Measurements from ENCODE around the gene ANTXR1.

The ANTXR1 gene

DNA sequence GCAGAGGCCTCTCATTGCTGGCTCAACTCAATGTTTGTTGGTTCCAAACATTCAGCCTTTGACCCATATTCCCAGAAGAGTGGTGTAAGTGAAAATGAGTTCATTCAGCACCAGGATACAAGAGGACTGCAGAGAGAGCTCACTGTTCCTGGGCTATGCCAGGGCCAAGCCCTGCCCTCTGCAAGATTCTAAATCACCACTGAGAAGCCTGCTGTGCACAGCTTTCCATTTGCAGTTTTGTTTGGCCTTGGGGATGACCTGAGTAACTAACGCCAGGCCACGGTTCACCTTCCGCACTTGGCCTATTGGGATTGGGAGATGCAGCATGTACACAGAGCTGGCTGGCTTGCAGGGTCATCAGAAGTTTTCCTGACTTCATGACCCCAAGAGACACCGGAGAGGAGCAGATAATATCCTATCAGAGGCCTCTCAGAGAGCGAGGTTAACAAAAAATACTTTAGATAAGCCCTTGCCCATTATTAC, 25.9 kb upstream of the ANTXR1 start:
- Histone ChIP-seq H3K4me3 (ENCODE audit: low read length, poor library complexity, severe bottlenecking) (no peak overlapping the region), H3K9me2 (replicated peaks; ENCODE audit: low read depth, low read length) (no peaks in the 10 kb centered on the region), H2AFZ (ENCODE audit: low read length) (no peak overlapping the region), H3K27me3 (ENCODE audit: insufficient read depth, low read length, poor library complexity, severe bottlenecking) (no peaks in the 10 kb centered on the region), H4K20me1 (ENCODE audit: insufficient read depth, low read length, poor library complexity, severe bottlenecking) (no peaks in the 10 kb centered on the region), H3F3A (ENCODE audit: low read depth) (no peaks in the 10 kb centered on the region), H3K4me2 (ENCODE audit: low read depth, low read length, poor library complexity, severe bottlenecking) (no peak overlapping the region), H3K9me3 (ENCODE audit: insufficient read depth, low read depth, low read length) (no peaks in the 10 kb centered on the region), H3K9ac (ENCODE audit: low read depth, low read length, poor library complexity, severe bottlenecking) (no peak overlapping the region), H3K79me2 (ENCODE audit: insufficient read depth, low read length) (no peaks in the 10 kb centered on the region), H3K36me3 (ENCODE audit: insufficient read depth, low read length) (no peaks in the 10 kb centered on the region), H3K4me1 (ENCODE audit: insufficient read depth, low read length, poor library complexity, severe bottlenecking) (no peaks in the 10 kb centered on the region)
- TF ChIP-seq, protein P1, sequence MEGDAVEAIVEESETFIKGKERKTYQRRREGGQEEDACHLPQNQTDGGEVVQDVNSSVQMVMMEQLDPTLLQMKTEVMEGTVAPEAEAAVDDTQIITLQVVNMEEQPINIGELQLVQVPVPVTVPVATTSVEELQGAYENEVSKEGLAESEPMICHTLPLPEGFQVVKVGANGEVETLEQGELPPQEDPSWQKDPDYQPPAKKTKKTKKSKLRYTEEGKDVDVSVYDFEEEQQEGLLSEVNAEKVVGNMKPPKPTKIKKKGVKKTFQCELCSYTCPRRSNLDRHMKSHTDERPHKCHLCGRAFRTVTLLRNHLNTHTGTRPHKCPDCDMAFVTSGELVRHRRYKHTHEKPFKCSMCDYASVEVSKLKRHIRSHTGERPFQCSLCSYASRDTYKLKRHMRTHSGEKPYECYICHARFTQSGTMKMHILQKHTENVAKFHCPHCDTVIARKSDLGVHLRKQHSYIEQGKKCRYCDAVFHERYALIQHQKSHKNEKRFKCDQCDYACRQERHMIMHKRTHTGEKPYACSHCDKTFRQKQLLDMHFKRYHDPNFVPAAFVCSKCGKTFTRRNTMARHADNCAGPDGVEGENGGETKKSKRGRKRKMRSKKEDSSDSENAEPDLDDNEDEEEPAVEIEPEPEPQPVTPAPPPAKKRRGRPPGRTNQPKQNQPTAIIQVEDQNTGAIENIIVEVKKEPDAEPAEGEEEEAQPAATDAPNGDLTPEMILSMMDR (conservative IDR thresholded peaks at IDR 0.05; ENCODE audit: low read length), result no peak
- no peak for TF ChIP-seq EZH2phosphoT487 (IDR thresholded peaks at IDR 0.05; ENCODE audit: borderline replicate concordance)

- Histone ChIP-seq H3K27me3 (ENCODE audit: insufficient read depth, low read length, poor library complexity, severe bottlenecking) (no peaks in the 10 kb centered on the region), H3K9me2 (replicated peaks; ENCODE audit: low read depth, low read length) (no peaks in the 10 kb centered on the region), H4K20me1 (ENCODE audit: insufficient read depth, low read length, poor library complexity, severe bottlenecking) (no peaks in the 10 kb centered on the region), H2AFZ (ENCODE audit: low read length) (no peak overlapping the region), H3F3A (ENCODE audit: low read depth) (no peaks in the 10 kb centered on the region), H3K79me2 (ENCODE audit: insufficient read depth, low read length) (no peaks in the 10 kb centered on the region), H3K4me1 (ENCODE audit: insufficient read depth, low read length, poor library complexity, severe bottlenecking) (no peaks in the 10 kb centered on the region), H3K9ac (ENCODE audit: low read depth, low read length, poor library complexity, severe bottlenecking) (no peak overlapping the region), H3K4me2 (ENCODE audit: low read depth, low read length, poor library complexity, severe bottlenecking) (no peak overlapping the region), H3K36me3 (ENCODE audit: insufficient read depth, low read length) (no peaks in the 10 kb centered on the region), H3K4me3 (ENCODE audit: low read length, poor library complexity, severe bottlenecking) (no peak overlapping the region), H3K9me3 (ENCODE audit: insufficient read depth, low read depth, low read length) (no peaks in the 10 kb centered on the region)
- no peak for TF ChIP-seq EZH2phosphoT487 (IDR thresholded peaks at IDR 0.05; ENCODE audit: borderline replicate concordance)
- TF ChIP-seq, protein P1 (conservative IDR thresholded peaks at IDR 0.05; ENCODE audit: low read length), result no peak
Observed at GRCh38 chr2:68989035-68989434, 23.9 kb upstream of the ANTXR1 start.

DNA sequence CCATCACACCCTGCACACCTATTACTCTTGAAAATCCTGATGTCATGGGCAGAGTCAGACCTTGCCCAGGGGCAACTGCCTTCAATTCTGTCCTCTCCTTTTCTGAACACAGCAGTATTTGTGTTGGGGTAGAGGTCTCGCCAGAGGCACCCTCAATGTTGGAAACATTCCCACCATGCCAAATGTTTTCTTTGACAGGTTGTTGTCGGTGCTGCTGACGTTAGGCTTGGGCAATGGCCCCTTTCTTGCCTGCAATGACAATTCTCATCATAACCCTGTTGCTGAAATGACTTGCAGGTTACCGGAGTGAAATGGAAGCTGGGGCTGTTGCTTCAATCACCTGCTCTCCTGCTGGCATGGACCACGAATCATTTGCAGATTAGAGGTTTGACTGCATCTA, 20.6 kb upstream of the ANTXR1 start:
- Histone ChIP-seq H3K9me3 (ENCODE audit: insufficient read depth, low read depth, low read length) (no peaks in the 10 kb centered on the region), H2AFZ (ENCODE audit: low read length) (no peak overlapping the region), H3K36me3 (ENCODE audit: insufficient read depth, low read length) (no peaks in the 10 kb centered on the region), H3K9ac (ENCODE audit: low read depth, low read length, poor library complexity, severe bottlenecking) (no peak overlapping the region), H3K4me2 (ENCODE audit: low read depth, low read length, poor library complexity, severe bottlenecking) (no peak overlapping the region), H3K79me2 (ENCODE audit: insufficient read depth, low read length) (no peaks in the 10 kb centered on the region), H3K27me3 (ENCODE audit: insufficient read depth, low read length, poor library complexity, severe bottlenecking) (no peaks in the 10 kb centered on the region), H3F3A (ENCODE audit: low read depth) (no peaks in the 10 kb centered on the region), H3K4me1 (ENCODE audit: insufficient read depth, low read length, poor library complexity, severe bottlenecking) (no peaks in the 10 kb centered on the region), H3K4me3 (ENCODE audit: low read length, poor library complexity, severe bottlenecking) (no peak overlapping the region), H3K9me2 (replicated peaks; ENCODE audit: low read depth, low read length) (no peaks in the 10 kb centered on the region), H4K20me1 (ENCODE audit: insufficient read depth, low read length, poor library complexity, severe bottlenecking) (no peaks in the 10 kb centered on the region)
- TF ChIP-seq, protein P1 (conservative IDR thresholded peaks at IDR 0.05; ENCODE audit: low read length), result no peak
- no peak for TF ChIP-seq EZH2phosphoT487 (IDR thresholded peaks at IDR 0.05; ENCODE audit: borderline replicate concordance)
